DOHH2 (cell line): ENCODE measurements around the gene SLC23A3.
"Not testable (repeated sequence)": the region's sequence is repeated elsewhere in the genome, so short reads cannot be mapped to it uniquely, and the experiment has no call there.

Source experiments
- H3F3A ChIP-seq: fragments of 200-600 bp; sonication (generic), shearing (Covaris generic); 2 replicates; pipeline ENCODE4 v1.6.0; 2016; ENCODE audit warnings: antibody characterized with exemption, mild to moderate bottlenecking; ENCODE audit not compliant: control insufficient read depth, insufficient read depth
- H3K27ac ChIP-seq: fragments of 200-600 bp; sonication (generic); 2 replicates; pipeline ENCODE4 v1.5.1; 2014; ENCODE audit warnings: low read depth, mild to moderate bottlenecking, low read length, moderate library complexity
- H3K27me3 ChIP-seq: fragments of 200-600 bp; sonication (generic); 2 replicates; pipeline ENCODE4 v1.6.1; 2014; ENCODE audit warnings: mild to moderate bottlenecking, low read length, mixed read lengths; ENCODE audit not compliant: control insufficient read depth
- H3K36me3 ChIP-seq: fragments of 200-600 bp; sonication (generic); 2 replicates; pipeline ENCODE4 v1.6.1; 2014; ENCODE audit warnings: mild to moderate bottlenecking, low read length, moderate library complexity, mixed read lengths; ENCODE audit not compliant: control insufficient read depth
- H3K4me1 ChIP-seq: fragments of 200-600 bp; sonication (generic); 2 replicates; pipeline ENCODE4 v1.6.1; 2014; ENCODE audit warnings: mild to moderate bottlenecking, low read length, mixed read lengths; ENCODE audit not compliant: control insufficient read depth
- H3K4me2 ChIP-seq: fragments of 200-600 bp; sonication (generic); 2 replicates; pipeline ENCODE4 v1.6.0; 2014; ENCODE audit warnings: mild to moderate bottlenecking, low read length, moderate library complexity
- H3K4me3 ChIP-seq: fragments of 200-600 bp; sonication (generic); 2 replicates; pipeline ENCODE4 v1.5.1; 2014; ENCODE audit warnings: mild to moderate bottlenecking, low read length, mixed read lengths
- H3K79me2 ChIP-seq: fragments of 200-600 bp; sonication (generic); 2 replicates; pipeline ENCODE4 v1.6.1; 2014; ENCODE audit warnings: mild to moderate bottlenecking, low read length, mixed read lengths; ENCODE audit not compliant: control insufficient read depth
- H3K9me2 ChIP-seq: fragments of 200-600 bp; sonication (generic); replicated peaks from 2 replicates; pipeline ENCODE4 v1.6.1; 2014; ENCODE audit warnings: mild to moderate bottlenecking, low read length, mixed read lengths; ENCODE audit not compliant: control insufficient read depth
- H3K9me3 ChIP-seq: fragments of 200-600 bp; sonication (generic); 2 replicates; pipeline ENCODE4 v1.6.1; 2014; ENCODE audit warnings: antibody characterized with exemption, low read length, mixed read lengths; ENCODE audit not compliant: control insufficient read depth, insufficient read depth
- H4K20me1 ChIP-seq: fragments of 200-600 bp; sonication (generic); 2 replicates; pipeline ENCODE4 v1.6.0; 2014; ENCODE audit warnings: low read depth, mild to moderate bottlenecking, antibody characterized with exemption, low read length, moderate library complexity; ENCODE audit not compliant: control insufficient read depth, insufficient read depth
- CTCF ChIP-seq: fragments of 200-600 bp; sonication (generic); IDR thresholded peaks from one replicate; pipeline ENCODE4 v1.5.1; 2014; ENCODE audit warnings: antibody characterized with exemption, mild to moderate bottlenecking, low read depth, low read length; ENCODE audit not compliant: poor library complexity, severe bottlenecking
- EZH2phosphoT487 ChIP-seq: fragments of 200-600 bp; sonication (generic); IDR thresholded peaks from 2 replicates; pipeline ENCODE4 v1.6.1; 2017; ENCODE audit warnings: borderline replicate concordance, mild to moderate bottlenecking, antibody characterized with exemption, low read length, moderate library complexity, mixed read lengths

SLC23A3 gene

GRCh38 chr2:219205165-219205538 lies 35.3 kb upstream of the SLC23A3 start:
- Histone ChIP-seq H3K27me3 (no peaks in the 10 kb centered on the region), H3K27ac (no peak overlapping the region), H3K79me2 (peaks cover 3% of the 10 kb centered on the region; the same call in 1 of the 2 replicates), H3K4me1 (peaks cover 18% of the 10 kb centered on the region), H3K4me2 (no peak overlapping the region), H3K4me3 (no peak overlapping the region), H3K9me2 (no peaks in the 10 kb centered on the region), H4K20me1 (no peaks in the 10 kb centered on the region), H3K9me3 (no peaks in the 10 kb centered on the region), H3K36me3 (peaks cover 30% of the 10 kb centered on the region), H3F3A (peaks cover 7% of the 10 kb centered on the region; the same call in 1 of the 2 replicates)
- TF ChIP-seq CTCF (no peak), EZH2phosphoT487 (no peak)

GRCh38 chr2:219204425-219205164 lies 34.8 kb upstream of the SLC23A3 start:
- no peak overlapping the region for H3K27ac ChIP-seq
- H4K20me1 ChIP-seq = no peaks in the 10 kb centered on the region
- H3F3A ChIP-seq = peaks cover 7% of the 10 kb centered on the region; the same call in 1 of the 2 replicates
- no peaks in the 10 kb centered on the region for H3K9me2 ChIP-seq
- H3K4me2 ChIP-seq = no peak overlapping the region
- H3K4me1 ChIP-seq = peaks cover 18% of the 10 kb centered on the region
- peaks cover 3% of the 10 kb centered on the region; the same call in 1 of the 2 replicates for H3K79me2 ChIP-seq
- no peak for TF ChIP-seq EZH2phosphoT487
- no peak for TF ChIP-seq CTCF
- H3K27me3 ChIP-seq = no peaks in the 10 kb centered on the region
- H3K9me3 ChIP-seq = no peaks in the 10 kb centered on the region
- H3K36me3 ChIP-seq = peaks cover 25% of the 10 kb centered on the region
- no peak overlapping the region for H3K4me3 ChIP-seq

GRCh38 chr2:219201331-219201730 lies 31.5 kb upstream of the SLC23A3 start:
- H3K9me2 ChIP-seq, H3K4me3 ChIP-seq, H3F3A ChIP-seq, H3K79me2 ChIP-seq, H3K36me3 ChIP-seq, H3K4me1 ChIP-seq, H3K4me2 ChIP-seq, H3K9me3 ChIP-seq, H3K27ac ChIP-seq, H4K20me1 ChIP-seq, H3K27me3 ChIP-seq: not testable (repeated sequence)

- not testable (repeated sequence) for H3K36me3 ChIP-seq, H3K27me3 ChIP-seq, H3K4me2 ChIP-seq, H3F3A ChIP-seq, H3K4me1 ChIP-seq, H3K27ac ChIP-seq, H4K20me1 ChIP-seq, H3K79me2 ChIP-seq, H3K9me3 ChIP-seq, H3K4me3 ChIP-seq, H3K9me2 ChIP-seq
These were observed 30.9 kb upstream of the SLC23A3 start for GRCh38 chr2:219200502-219201326.
